Activated CD4-positive, alpha-beta T cell treated with anti-CD3 and anti-CD28 coated beads for 24 hours (primary cell): ENCODE results near the gene CEP95.

ENCODE experiments used
- DNase-seq, 2 donors: peaks; one replicate each; pipeline ENCODE4 v3.0.0-alpha.2; 2020; ENCODE audit warnings: low read depth in 2 of 2

The CEP95 gene

DNA sequence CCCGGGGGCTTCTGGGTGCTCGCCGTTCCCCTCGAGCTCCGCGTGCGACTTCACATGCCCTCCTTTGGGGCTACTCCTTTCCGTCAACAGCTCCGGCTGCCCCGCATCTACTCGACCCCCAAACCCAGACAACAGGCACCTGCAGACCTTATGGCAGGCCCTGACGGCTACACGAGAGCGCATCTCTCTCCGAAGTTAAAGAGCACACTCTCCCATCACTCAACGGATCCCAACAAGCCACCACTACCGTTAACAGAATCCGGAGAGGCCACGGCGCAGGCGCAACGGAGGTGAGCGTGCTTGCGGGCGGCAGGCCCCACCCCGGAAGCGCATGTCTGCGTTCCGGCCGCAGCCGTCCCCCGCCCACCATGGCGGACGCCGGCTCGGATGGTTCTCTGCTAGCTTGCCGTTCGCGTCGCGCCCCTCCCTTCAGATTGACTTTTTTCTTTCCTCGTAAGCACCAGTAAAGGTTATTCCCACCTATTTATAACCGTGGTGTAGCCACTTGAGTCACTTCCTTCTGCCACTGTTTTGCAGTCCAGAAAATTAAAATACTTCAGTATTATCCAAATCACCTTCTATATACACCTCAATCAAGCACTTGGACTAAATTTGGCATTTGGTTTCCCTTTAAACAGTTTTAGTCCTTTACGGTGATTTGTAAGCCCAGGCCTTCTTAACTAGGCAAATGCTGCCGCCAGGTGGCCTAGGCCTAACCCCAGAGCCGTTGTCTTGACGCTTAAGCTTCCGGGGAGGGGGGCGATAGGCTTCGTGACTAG is 9.8 kb upstream of the CEP95 start, which contains the start of gene POLG2:
Gene POLG2 (minus strand): TSS at position 269 of the 779 bp plus-strand sequence. CDS start 86 bp downstream, at position 183.
- DNase-seq: peak; percentile 92 to 93

DNA sequence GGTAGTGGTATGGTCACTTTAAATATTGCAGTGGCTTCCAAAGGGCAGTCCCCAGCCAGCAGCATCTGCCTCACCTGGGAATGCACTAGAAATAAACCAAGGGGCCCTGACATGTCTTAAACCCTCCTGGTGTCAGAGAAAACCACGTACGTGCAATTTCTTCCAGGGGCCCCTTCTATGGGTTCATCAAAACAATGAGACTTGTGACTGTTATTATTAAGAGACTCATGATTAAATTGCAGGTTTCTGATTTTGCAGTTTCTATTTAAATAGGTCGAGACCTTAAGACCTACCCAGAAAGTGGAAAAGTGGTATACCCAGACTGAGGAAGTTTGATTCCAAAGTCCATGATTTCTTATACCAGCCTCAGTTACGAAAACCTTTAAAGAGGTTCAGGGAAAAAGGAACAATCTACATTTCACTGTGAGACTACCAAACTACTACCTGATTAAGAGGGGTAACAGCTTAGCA is 9.2 kb upstream of the CEP95 start:
- peak in 1 of 2 donors; percentile 31 for DNase-seq

DNA sequence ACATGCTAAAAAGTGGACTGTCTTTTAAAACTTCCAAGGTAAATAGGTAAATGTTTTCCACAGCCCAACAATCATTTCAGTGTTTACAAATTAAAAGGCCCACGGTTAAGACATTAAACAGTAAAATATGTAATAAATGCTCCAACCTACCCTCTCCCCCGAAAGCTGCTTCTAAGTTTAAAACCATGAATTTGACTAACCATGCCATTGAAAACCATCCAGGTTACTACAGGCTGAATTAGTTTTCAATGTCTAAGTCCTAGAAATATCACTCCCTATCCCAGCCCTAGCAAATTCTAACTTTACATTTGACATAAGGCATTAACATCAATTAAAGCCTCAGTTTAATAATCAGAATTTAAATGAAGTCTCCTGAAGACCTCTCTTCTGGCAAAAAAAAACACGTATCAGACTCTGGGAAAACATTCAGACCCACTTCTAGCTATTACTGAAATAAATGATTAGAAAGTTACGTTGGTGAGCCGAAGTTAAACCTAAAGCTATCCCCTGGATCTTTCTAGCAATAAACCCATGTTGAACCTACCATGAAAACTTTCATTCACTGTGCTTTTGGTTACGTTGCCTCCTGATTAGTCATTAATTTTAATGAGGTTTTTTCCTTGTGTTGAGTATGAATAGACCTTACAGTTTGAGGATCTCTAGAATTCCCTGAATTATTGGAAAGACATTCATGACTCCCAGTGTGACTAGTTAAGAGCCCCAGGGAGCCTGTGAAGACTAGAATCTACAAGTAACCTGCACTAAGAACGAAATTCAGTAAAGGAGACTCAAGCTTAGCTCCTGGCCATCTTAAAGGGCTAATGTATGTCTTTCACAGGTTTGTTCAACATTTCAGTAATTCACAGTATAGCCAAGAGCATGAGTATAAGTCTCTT is 8.2 kb upstream of the CEP95 start:
- no peak for DNase-seq

DNA sequence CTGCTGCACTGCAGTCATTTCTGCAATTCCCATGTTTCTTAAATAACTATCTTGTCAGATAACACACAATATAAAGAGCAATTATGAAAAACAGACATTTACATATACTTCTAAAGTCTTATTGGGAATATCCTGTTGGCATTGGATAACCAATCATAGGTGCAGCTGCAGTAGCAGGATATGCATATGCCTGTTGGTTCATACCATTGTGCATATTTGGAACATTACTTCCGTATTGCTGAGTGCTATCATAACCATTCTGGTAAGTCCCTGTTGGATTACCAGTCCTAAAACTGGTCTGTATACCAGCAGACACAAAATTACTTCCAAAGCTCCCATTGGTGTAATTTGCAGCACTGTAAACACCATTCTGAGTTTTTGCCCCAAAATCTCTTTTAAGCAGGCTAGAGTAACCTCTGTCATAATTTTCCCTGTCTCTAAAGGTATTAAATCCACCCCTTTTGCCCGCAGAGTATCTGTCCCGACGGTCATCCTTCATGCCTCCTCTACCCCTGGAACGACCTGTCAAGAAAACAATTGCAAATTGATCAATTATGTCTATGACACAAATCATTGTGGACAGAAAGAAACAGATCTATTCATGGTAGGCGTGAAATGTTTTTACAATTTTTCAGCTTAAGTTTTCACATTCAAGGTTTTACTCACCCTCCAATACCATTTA is 6.8 kb upstream of the CEP95 start:
- DNase-seq: no peak

GRCh38 chr17:64500487-64500859 is 6.3 kb upstream of the CEP95 start:
- DNase-seq: no peak

- DNase-seq: no peak
Observed at GRCh38 chr17:64500862-64501765, 5.7 kb upstream of the CEP95 start.

DNA sequence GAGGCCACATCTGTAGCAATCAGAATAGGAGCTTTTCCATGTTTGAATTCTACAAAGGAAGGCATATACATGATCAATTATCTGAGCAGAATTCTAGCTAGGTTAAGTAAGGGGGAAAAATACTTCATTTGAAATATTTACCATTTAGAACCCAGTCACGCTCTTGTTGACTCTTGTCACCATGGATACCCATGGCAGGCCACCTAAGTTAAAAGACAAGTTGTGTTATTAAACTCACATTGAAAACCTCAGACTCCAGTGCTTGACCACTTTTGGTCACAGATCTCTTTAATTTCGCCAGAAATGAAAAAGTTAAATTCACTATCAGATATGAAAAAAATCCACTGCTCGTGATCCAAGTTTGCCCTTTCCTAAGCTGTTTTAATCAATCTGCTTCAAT is 4.8 kb upstream of the CEP95 start:
- DNase-seq: no peak

DNA sequence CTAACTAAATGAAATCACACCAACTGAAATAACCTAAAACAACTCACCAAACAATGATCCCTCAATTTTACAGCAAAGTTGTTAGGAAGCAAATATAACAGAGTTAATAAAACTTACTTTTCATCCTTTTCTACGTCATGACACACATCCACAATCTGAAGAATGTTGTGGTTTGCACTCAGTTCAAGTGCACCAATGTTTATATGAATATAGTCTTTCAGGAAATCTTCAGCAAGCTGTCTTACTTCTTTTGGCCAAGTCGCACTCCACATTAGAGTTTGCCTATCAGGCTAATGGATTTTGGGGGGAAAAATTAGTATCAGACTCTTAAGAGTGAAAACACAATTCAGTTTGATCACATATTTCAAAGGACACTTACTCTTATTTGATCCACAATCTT is 4.0 kb upstream of the CEP95 start:
- no peak for DNase-seq

DNA sequence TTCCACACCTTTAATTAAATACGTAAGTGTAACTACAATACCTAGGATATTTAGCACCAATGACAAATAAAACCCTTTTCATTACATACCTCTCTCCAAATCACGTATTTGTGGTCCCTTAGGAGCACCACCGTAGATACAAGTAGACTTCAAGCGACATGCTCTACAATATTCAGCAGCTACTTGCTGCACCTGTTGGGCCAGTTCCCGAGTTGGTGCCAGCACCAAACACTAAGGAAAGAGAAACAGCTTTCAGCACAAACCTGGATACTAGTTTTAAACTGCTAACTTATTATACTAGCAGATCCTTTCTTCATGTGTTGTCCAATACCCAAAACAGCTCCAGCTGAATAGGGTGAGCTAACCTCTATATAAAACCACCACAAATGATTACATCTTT is 3.4 kb upstream of the CEP95 start:
- DNase-seq: no peak

- DNase-seq: no peak
Observed at GRCh38 chr17:64503821-64504768, 2.7 kb upstream of the CEP95 start.

GRCh38 chr17:64504769-64505339 is 1.9 kb upstream of the CEP95 start:
- no peak for DNase-seq

GRCh38 chr17:64505340-64506200 is 1.2 kb upstream of the CEP95 start:
- DNase-seq: peak; percentile 67 to 68

- peak; percentile 97 for DNase-seq
Observed at GRCh38 chr17:64506201-64506575, 589 bp upstream of the CEP95 start, which contains the start of gene DDX5. Gene DDX5, minus strand, starts transcription at chr17:64506289. Its CDS starts 170 bp downstream, at chr17:64506119.

GRCh38 chr17:64507413-64507782 is 621 bp downstream of the CEP95 start:
- DNase-seq: no peak

DNA sequence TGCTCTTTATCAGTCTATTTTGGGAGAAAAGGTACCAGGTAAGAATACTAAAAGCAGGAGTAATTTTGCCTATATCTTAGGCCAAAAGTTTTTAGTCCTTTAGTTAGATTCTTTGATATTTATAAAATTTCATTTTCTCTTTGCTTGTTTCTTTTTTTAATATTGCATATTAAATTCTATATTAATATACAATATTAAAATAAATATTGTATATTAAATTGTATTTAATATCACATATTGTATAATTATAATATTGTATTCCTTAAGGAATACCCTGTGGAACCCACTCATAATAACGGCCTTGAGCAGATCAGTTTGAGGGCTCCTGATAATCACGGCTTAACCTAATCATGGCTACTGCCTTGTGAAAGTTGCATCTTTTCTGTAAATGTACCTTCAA is 1.9 kb downstream of the CEP95 start:
- DNase-seq: no peak

DNA sequence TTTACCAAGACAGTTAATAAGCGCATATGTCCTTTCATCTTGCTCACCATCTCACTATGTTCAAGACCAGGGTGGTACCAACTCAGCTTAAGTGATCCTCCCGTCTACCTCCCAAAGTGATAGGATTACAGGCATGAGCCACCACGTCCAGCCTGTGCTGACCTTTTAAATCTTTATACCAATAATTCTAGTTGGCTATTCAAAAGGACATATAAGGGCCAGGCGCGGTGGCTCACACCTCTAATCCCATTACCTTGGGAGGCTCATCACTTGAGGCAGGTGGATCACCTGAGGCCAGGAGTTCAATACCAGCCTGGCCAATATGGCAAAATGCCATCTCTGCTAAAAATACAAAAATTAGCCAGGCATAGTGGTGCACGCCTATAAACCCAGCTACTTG is 2.4 kb downstream of the CEP95 start:
- no peak for DNase-seq

- DNase-seq: no peak
Observed at GRCh38 chr17:64515419-64515818, 8.6 kb downstream of the CEP95 start.

DNA sequence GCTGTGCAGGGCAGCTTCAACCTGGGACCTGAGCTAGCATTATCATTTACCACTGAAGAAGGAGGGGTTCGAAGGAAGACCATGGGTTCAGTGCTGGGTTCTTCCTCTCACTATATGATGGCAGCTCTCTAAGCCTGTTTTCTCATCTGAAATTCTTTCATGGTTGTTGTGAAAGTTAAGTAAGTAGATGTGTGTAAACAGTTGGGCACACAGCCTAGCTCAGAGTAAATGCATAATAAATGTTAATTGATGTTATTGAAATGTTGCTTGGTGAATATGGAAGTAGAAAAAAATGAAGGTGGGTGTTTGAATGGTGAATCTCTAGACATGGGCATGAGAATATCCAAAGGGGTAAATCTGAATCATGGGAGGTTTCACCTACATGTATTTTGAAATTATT is 9.1 kb downstream of the CEP95 start:
- DNase-seq: no peak

DNA sequence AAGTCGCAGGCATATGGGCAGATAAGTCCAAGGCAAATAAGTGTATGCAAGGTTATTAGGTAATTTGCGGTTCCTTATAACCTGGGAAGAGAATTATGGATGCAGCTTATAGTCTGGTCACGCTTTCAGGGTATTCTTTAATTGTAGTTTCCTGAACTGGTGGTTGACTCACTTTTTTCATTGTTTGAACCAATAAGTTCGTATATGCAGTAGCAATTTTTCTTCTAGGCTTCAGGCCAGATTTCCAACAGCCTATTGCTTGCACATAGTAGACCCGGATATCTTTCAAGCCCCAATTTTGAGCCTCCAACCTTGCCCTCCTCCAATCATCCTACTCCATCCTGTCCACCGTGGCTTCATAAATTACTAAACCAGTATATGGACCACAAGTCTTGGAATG is 12.8 kb downstream of the CEP95 start:
- DNase-seq: no peak
